Measurements from ENCODE around the gene CFAP57.

DNA sequence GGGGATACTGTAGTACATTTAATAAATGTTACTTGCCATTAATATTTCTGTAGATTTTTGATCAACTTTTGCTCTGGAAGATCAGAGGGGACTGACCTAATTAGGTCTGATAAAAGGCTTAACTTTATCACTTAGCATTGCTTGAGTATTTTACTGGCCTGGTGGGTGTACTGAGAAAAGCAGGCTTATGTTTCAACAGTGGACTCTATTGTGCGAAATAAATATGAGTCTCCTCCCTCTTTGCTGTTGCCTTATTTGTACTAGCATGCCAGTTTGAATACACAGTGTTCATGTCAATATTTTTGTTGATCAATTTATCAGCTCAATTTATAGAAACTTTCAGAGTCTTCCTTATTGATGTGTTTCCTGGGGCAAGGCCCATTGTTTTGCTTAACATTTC is 49.1 kb upstream of the CFAP57 start:
- no peak for TF ChIP-seq POLR2A (IDR thresholded peaks at IDR 0.05)
- TF ChIP-seq, protein P1, sequence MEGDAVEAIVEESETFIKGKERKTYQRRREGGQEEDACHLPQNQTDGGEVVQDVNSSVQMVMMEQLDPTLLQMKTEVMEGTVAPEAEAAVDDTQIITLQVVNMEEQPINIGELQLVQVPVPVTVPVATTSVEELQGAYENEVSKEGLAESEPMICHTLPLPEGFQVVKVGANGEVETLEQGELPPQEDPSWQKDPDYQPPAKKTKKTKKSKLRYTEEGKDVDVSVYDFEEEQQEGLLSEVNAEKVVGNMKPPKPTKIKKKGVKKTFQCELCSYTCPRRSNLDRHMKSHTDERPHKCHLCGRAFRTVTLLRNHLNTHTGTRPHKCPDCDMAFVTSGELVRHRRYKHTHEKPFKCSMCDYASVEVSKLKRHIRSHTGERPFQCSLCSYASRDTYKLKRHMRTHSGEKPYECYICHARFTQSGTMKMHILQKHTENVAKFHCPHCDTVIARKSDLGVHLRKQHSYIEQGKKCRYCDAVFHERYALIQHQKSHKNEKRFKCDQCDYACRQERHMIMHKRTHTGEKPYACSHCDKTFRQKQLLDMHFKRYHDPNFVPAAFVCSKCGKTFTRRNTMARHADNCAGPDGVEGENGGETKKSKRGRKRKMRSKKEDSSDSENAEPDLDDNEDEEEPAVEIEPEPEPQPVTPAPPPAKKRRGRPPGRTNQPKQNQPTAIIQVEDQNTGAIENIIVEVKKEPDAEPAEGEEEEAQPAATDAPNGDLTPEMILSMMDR (IDR thresholded peaks at IDR 0.05): no peak

Data from Peyer's patch (tissue), 4 donors.